Hematopoietic multipotent progenitor cell (in vitro differentiated cells): ENCODE data around the gene PID1. TPM values are rescaled to one million over a fixed set of nuclear protein-coding genes. Genes with fewer than 3 reads are reported as not detected.

Experiments
- DNase-seq, 3 donors: peaks; one replicate each; pipeline ENCODE4 v3.0.0-alpha.2; 2011 to 2015; ENCODE audit warnings: low read depth in 2 of 3, low spot score in 2 of 3
- total RNA-seq: library from RNA; depleted of rRNA; stranded (reverse); fragments of >200 nt; gene quantifications from one replicate; pipeline ENCODE4 v1.2.3, GENCODE V29; 2012

Gene PID1
- total RNA-seq, 1 donor, result not detected

GRCh38 chr2:229261599-229261998 is 9.5 kb downstream of the PID1 start:
- no peak for DNase-seq

- no peak for DNase-seq
Measured at GRCh38 chr2:229261076-229261475, 10.0 kb downstream of the PID1 start.

GRCh38 chr2:229257985-229258384 is 13.1 kb downstream of the PID1 start:
- no peak for DNase-seq

- DNase-seq, result no peak
Measured at GRCh38 chr2:229256376-229256775, 14.7 kb downstream of the PID1 start.

- DNase-seq, result no peak
Measured at GRCh38 chr2:229254206-229254605, 16.9 kb downstream of the PID1 start.

- DNase-seq, result no peak
Measured at GRCh38 chr2:229252996-229253395, 18.1 kb downstream of the PID1 start.

- no peak for DNase-seq
Measured at GRCh38 chr2:229252280-229252679, 18.8 kb downstream of the PID1 start.

GRCh38 chr2:229249536-229249935 is 21.6 kb downstream of the PID1 start:
- no peak for DNase-seq

- no peak for DNase-seq
Measured at GRCh38 chr2:229246334-229246733, 24.8 kb downstream of the PID1 start.

GRCh38 chr2:229244975-229245374 is 26.1 kb downstream of the PID1 start:
- no peak for DNase-seq

GRCh38 chr2:229243890-229244560 is 27.1 kb downstream of the PID1 start:
- DNase-seq, result no peak

GRCh38 chr2:229240984-229241491 is 30.0 kb downstream of the PID1 start:
- DNase-seq, result no peak

GRCh38 chr2:229239021-229239420 is 32.1 kb downstream of the PID1 start:
- no peak for DNase-seq

- no peak for DNase-seq
Measured at GRCh38 chr2:229237270-229237669, 33.8 kb downstream of the PID1 start.

GRCh38 chr2:229235131-229235914 is 35.8 kb downstream of the PID1 start:
- no peak for DNase-seq

- no peak for DNase-seq
Measured at GRCh38 chr2:229231885-229232284, 39.2 kb downstream of the PID1 start.

- DNase-seq, result no peak
Measured at GRCh38 chr2:229231328-229231868, 39.7 kb downstream of the PID1 start.

GRCh38 chr2:229230911-229231310 is 40.2 kb downstream of the PID1 start:
- no peak for DNase-seq

GRCh38 chr2:229230256-229230655 is 40.8 kb downstream of the PID1 start:
- no peak for DNase-seq

- DNase-seq, result no peak
Measured at GRCh38 chr2:229226382-229226781, 44.7 kb downstream of the PID1 start.

- DNase-seq, result no peak
Measured at GRCh38 chr2:229223107-229223506, 48.0 kb downstream of the PID1 start.

- DNase-seq, result no peak
Measured at GRCh38 chr2:229221641-229222040, 49.4 kb downstream of the PID1 start.
